HCT116 (cell line): ENCODE measurements around the gene SWT1. TPM values are rescaled to one million over a fixed set of nuclear protein-coding genes. Genes with fewer than 3 reads are reported as not detected.

Source experiments
- ATAC-seq: fragments of 200-7000 bp; cut with Tn5 transposase; 2 replicates; pipeline ENCODE4 v1.9.1; 2020; ENCODE audit warnings: mild to moderate bottlenecking, moderate library complexity
- BruUV-seq: library from RNA; stranded (reverse); fragments of 400-500 nt; replicated peaks from 2 replicates; lab custom pipeline; 2021; lab: Mats Ljungman, UMichigan
- CTCF ChIA-PET: fragments of 300-600 bp; sonication (Branson Sonifier 250); formaldehyde crosslinking; loops from one replicate; lab custom pipeline; 2021; ENCODE audit warnings: antibody characterized with exemption; lab: Charles Lee
- POLR2A ChIA-PET: fragments of 300-600, 350-600 bp; sonication (Branson Sonifier 250); formaldehyde crosslinking; loops from one replicate; lab custom pipeline; 2021; ENCODE audit warnings: antibody characterized with exemption; lab: Charles Lee
- RAD21 ChIA-PET, 2 experiments: fragments of 300-600 bp; sonication (Branson Sonifier 250); formaldehyde crosslinking; loops; one replicate each; lab custom pipeline; 2023; ENCODE audit warnings: low total read pairs in 2 of 2; ENCODE audit not compliant: uncharacterized antibody in 2 of 2, unreplicated experiment in 2 of 2, low non-redundant PET in 1 of 2; lab: Charles Lee
- DNase-seq: peaks from one replicate; pipeline ENCODE4 v3.0.0-alpha.2; 2010; ENCODE audit warnings: low read depth, low spot score
- H2AFZ ChIP-seq: fragments of 200-600 bp; shearing (Covaris generic), sonication (generic); 2 replicates; pipeline ENCODE4 v1.6.1; 2017; ENCODE audit warnings: low read depth, mixed run types, mixed read lengths, antibody characterized with exemption, low read length; ENCODE audit not compliant: poor library complexity, severe bottlenecking
- H3K27ac ChIP-seq: 2 replicates; pipeline ENCODE4 v1.5.1; 2012; ENCODE audit warnings: low read depth, low read length
- H3K27me3 ChIP-seq: fragments of 200-600 bp; sonication (generic); 2 replicates; pipeline ENCODE4 v1.6.1; 2016; ENCODE audit warnings: mixed run types, low read length, mixed read lengths; ENCODE audit not compliant: insufficient read depth
- H3K36me3 ChIP-seq, 2 experiments: fragments of 200-500 bp in 1 of 2; fragments of 200-600 bp in 1 of 2; sonication (Bioruptor generic) in 1 of 2; sonication (generic) in 1 of 2; 2 replicates each; pipeline versions ENCODE4 v1.5.1 to v1.6.1; 2014 to 2016; ENCODE audit warnings: low read length in 2 of 2, inconsistent platforms in 1 of 2, mixed read lengths in 1 of 2, mixed run types in 1 of 2; ENCODE audit not compliant: insufficient read depth in 2 of 2, control insufficient read depth in 1 of 2
- H3K4me1 ChIP-seq, 2 experiments: fragments of 200-600 bp in 1 of 2; sonication (generic) in 1 of 2; 2 replicates each; pipeline versions ENCODE4 v1.5.1 to v1.6.1; 2012 to 2017; ENCODE audit warnings: low read length in 2 of 2, inconsistent platforms in 1 of 2, mild to moderate bottlenecking in 1 of 2, mixed read lengths in 1 of 2, mixed run types in 1 of 2, moderate library complexity in 1 of 2; ENCODE audit not compliant: insufficient read depth in 2 of 2, control insufficient read depth in 1 of 2
- H3K4me2 ChIP-seq: fragments of 200-600 bp; sonication (generic); 2 replicates; pipeline ENCODE4 v1.6.1; 2017; ENCODE audit warnings: mixed run types, low read length, mixed read lengths
- H3K4me3 ChIP-seq, 2 experiments: fragments of 200-600 bp in 1 of 2; sonication (generic) in 1 of 2; replicated peaks in 1 of 2; 2 replicates each; pipeline ENCODE4 v1.5.1; 2011 to 2016; ENCODE audit warnings: low read length in 2 of 2, control low read depth in 1 of 2, low read depth in 1 of 2, mild to moderate bottlenecking in 1 of 2, mixed read lengths in 1 of 2, mixed run types in 1 of 2
- H3K79me2 ChIP-seq: fragments of 200-600 bp; sonication (generic); 2 replicates; pipeline ENCODE4 v1.6.1; 2017; ENCODE audit warnings: mild to moderate bottlenecking, mixed run types, low read length, moderate library complexity, mixed read lengths; ENCODE audit not compliant: insufficient read depth
- H3K9ac ChIP-seq: fragments of 200-600 bp; sonication (generic); 2 replicates; pipeline ENCODE4 v1.6.1; 2016; ENCODE audit warnings: low read length, mixed read lengths
- H3K9me2 ChIP-seq: fragments of 200-600 bp; sonication (generic), shearing (Covaris generic); 2 replicates; pipeline ENCODE4 v1.6.1; 2017; ENCODE audit warnings: mixed run types, mild to moderate bottlenecking, moderate library complexity; ENCODE audit not compliant: insufficient read depth
- H3K9me3 ChIP-seq, 2 experiments: fragments of 200-500 bp in 1 of 2; fragments of 200-600 bp in 1 of 2; sonication (Bioruptor generic) in 1 of 2; sonication (generic) in 1 of 2; 2 replicates each; pipeline ENCODE4 v1.6.1; 2014 to 2017; ENCODE audit warnings: low read length in 2 of 2, mixed read lengths in 2 of 2, inconsistent platforms in 1 of 2, low read depth in 1 of 2, mild to moderate bottlenecking in 1 of 2, mixed run types in 1 of 2, moderate library complexity in 1 of 2; ENCODE audit not compliant: control insufficient read depth in 1 of 2, insufficient read depth in 1 of 2
- H4K20me1 ChIP-seq: fragments of 200-600 bp; sonication (generic), shearing (Covaris generic); 2 replicates; pipeline ENCODE4 v1.6.1; 2017; ENCODE audit warnings: mixed run types, mild to moderate bottlenecking, moderate library complexity; ENCODE audit not compliant: insufficient read depth
- CBX3 ChIP-seq: IDR thresholded peaks from 2 replicates; pipeline ENCODE4 v1.6.1; 2012; ENCODE audit warnings: low read depth
- CEBPB ChIP-seq: IDR thresholded peaks from 2 replicates; pipeline ENCODE4 v1.6.1; 2012; ENCODE audit warnings: low read depth
- EGR1 ChIP-seq: IDR thresholded peaks from 2 replicates; pipeline ENCODE4 v1.6.1; 2012; ENCODE audit warnings: low read depth
- FOSL1 ChIP-seq: IDR thresholded peaks from 2 replicates; pipeline ENCODE4 v1.6.1; 2012; ENCODE audit warnings: low read depth
- POLR2A ChIP-seq: IDR thresholded peaks from 2 replicates; pipeline ENCODE4 v1.7.0; 2011; ENCODE audit warnings: borderline replicate concordance; ENCODE audit not compliant: insufficient read depth, insufficient read length; ENCODE audit errors: extremely low read depth
- RAD21 ChIP-seq: IDR thresholded peaks from 2 replicates; pipeline ENCODE4 v1.6.1; 2012; ENCODE audit warnings: low read depth, mild to moderate bottlenecking
- SP1 ChIP-seq: IDR thresholded peaks from 2 replicates; pipeline ENCODE4 v1.6.1; 2012; ENCODE audit warnings: low read depth
- SRF ChIP-seq: IDR thresholded peaks from 2 replicates; pipeline ENCODE4 v1.6.1; 2012; ENCODE audit warnings: low read depth
- ZFX ChIP-seq: fragments of 450-650 bp; IDR thresholded peaks from 2 replicates; pipeline ENCODE4 v1.6.1; 2017
- intact Hi-C: fragments of 100-400 bp; cut with micrococcal nuclease; formaldehyde crosslinking; loops from 2 replicates; pipeline ENCODE4 v1.10.0; 2022
- total RNA-seq: library from RNA; stranded (reverse); gene quantifications from one replicate; pipeline ENCODE4 v1.2.1, GENCODE V29; 2021; ENCODE audit not compliant: unreplicated experiment
- TF ChIP-seq, protein P1 (sequence below): IDR thresholded peaks from 2 replicates; pipeline ENCODE4 v1.6.1; 2012

Gene SWT1
- total RNA-seq, 1 experiment from 2014 or later = 3.3 TPM

DNA sequence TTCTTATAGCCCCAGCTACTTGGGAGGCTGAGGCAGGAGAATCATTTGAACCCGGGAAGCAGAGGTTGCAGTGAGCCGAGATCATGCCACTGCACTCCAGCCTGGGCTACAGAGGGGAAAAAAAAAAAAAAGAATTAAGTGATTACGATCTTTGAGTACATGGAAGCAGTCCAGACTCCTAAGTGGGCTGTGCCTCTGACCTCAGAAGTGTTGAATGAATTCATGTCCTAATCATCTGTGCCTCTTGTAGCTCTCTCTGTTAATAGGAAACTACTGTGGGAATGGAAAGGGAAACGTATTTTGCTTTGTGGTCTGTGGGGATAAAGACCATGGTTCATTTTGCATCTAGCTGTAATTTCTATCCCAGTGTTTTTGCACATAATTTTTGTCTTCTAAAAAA lies 168.4 kb downstream of the SWT1 start:
- Histone ChIP-seq H3K4me3 (no peak overlapping the region), H3K27ac (no peak overlapping the region), H4K20me1 (no peaks in the 10 kb centered on the region), H3K9me3 (no peaks in the 10 kb centered on the region), H3K4me1 (no peaks in the 10 kb centered on the region), H3K4me2 (no peak overlapping the region), H2AFZ (no peak overlapping the region), H3K9ac (no peak overlapping the region), H3K79me2 (no peaks in the 10 kb centered on the region), H3K36me3 (no peaks in the 10 kb centered on the region), H3K27me3 (no peaks in the 10 kb centered on the region), H3K9me2 (no peaks in the 10 kb centered on the region)
- ChIA-PET RAD21 (no interaction called here), POLR2A (no interaction called here), CTCF (no interaction called here)
- ATAC-seq = no peak
- TF ChIP-seq, protein P1, sequence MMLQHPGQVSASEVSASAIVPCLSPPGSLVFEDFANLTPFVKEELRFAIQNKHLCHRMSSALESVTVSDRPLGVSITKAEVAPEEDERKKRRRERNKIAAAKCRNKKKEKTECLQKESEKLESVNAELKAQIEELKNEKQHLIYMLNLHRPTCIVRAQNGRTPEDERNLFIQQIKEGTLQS = no peak
- no peak for TF ChIP-seq POLR2A
- no peak for TF ChIP-seq CEBPB
- TF ChIP-seq RAD21 = no peak
- TF ChIP-seq SP1 = no peak
- TF ChIP-seq EGR1 = no peak
- TF ChIP-seq FOSL1 = no peak
- DNase-seq = no peak
- intact Hi-C loops = no loop called here
- no TSS peak for BruUV-seq

DNA sequence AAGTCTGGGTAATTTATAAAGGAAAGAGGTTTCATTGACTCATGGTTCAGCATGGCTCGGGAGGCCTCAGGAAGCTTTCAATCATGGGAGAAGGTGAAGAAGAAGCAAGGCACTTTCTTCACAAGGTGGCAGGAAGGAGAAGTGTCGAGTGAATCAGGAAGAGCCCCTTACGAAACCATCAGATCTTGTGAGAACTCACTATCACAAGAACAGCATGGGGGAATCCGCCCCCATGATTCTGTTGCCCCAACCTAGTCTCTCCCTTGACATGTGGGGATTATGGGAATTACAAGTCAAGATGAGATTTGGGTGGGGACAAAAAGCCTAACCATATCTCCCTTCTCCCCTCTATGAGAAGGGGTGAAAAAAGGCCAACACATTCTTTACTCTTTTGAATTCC lies 171.3 kb downstream of the SWT1 start:
- no peaks in the 10 kb centered on the region for H3K27me3 ChIP-seq
- no peak for TF ChIP-seq ZFX
- TF ChIP-seq CBX3 = no peak
- TF ChIP-seq SRF = no peak
- no peak for ATAC-seq
- no peak overlapping the region for H3K9ac ChIP-seq
- POLR2A ChIA-PET = no interaction called here
- no peak overlapping the region for H2AFZ ChIP-seq
- H3K27ac ChIP-seq = no peak overlapping the region
- no peaks in the 10 kb centered on the region for H4K20me1 ChIP-seq
- no peaks in the 10 kb centered on the region for H3K4me1 ChIP-seq
- intact Hi-C loops = no loop called here
- no peak overlapping the region for H3K4me2 ChIP-seq
- no TSS peak for BruUV-seq
- RAD21 ChIA-PET = no interaction called here
- no peaks in the 10 kb centered on the region for H3K36me3 ChIP-seq
- no peak overlapping the region for H3K4me3 ChIP-seq
- no peaks in the 10 kb centered on the region for H3K79me2 ChIP-seq
- CTCF ChIA-PET = no interaction called here
- H3K9me2 ChIP-seq = no peaks in the 10 kb centered on the region
- DNase-seq = no peak
- no peaks in the 10 kb centered on the region for H3K9me3 ChIP-seq
